MCF 10A (cell line): ENCODE measurements around the gene KRTAP10-7. TPM values are rescaled to one million over a fixed set of nuclear protein-coding genes. Genes with fewer than 3 reads are reported as not detected.

Source experiments
- BruUV-seq: library from RNA; stranded (reverse); fragments of 400-500 nt; replicated peaks from 2 replicates; lab custom pipeline; 2021; lab: Mats Ljungman, UMichigan
- CTCF ChIA-PET: fragments of 300-600 bp; sonication (Branson Sonifier 250); formaldehyde crosslinking; extraction: SDS; loops from one replicate; lab custom pipeline; 2021; ENCODE audit warnings: antibody characterized with exemption, inconsistent platforms; lab: Yijun Ruan, JAX
- POLR2A ChIA-PET: fragments of 300-600, 350-650 bp; sonication (Branson Sonifier 250); formaldehyde crosslinking; extraction: SDS; loops from one replicate; lab custom pipeline; 2020; ENCODE audit warnings: antibody characterized with exemption, inconsistent platforms; lab: Yijun Ruan, JAX
- DNase-seq: peaks from one replicate; pipeline ENCODE4 v3.0.0-alpha.2; 2018; ENCODE audit not compliant: unreplicated experiment
- H3K27ac Mint-ChIP-seq: one replicate; pipeline ENCODE4 v1.8.0; 2022; ENCODE audit warnings: mild to moderate bottlenecking, low read depth, mixed read lengths; ENCODE audit not compliant: unreplicated experiment
- H3K27me3 Mint-ChIP-seq: one replicate; pipeline ENCODE4 v1.8.0; 2022; ENCODE audit warnings: mixed read lengths; ENCODE audit not compliant: insufficient read depth, unreplicated experiment
- H3K36me3 Mint-ChIP-seq: one replicate; pipeline ENCODE4 v1.8.0; 2022; ENCODE audit warnings: mild to moderate bottlenecking, moderate library complexity, mixed read lengths; ENCODE audit not compliant: insufficient read depth, unreplicated experiment
- H3K4me1 Mint-ChIP-seq: one replicate; pipeline ENCODE4 v1.8.0; 2022; ENCODE audit warnings: mixed read lengths; ENCODE audit not compliant: insufficient read depth, unreplicated experiment
- H3K4me3 Mint-ChIP-seq: one replicate; pipeline ENCODE4 v1.8.0; 2022; ENCODE audit warnings: mild to moderate bottlenecking, moderate library complexity, mixed read lengths; ENCODE audit not compliant: unreplicated experiment
- H3K9me3 Mint-ChIP-seq: one replicate; pipeline ENCODE4 v1.8.0; 2022; ENCODE audit warnings: mixed read lengths; ENCODE audit not compliant: unreplicated experiment
- intact Hi-C: fragments of 100-400 bp; cut with micrococcal nuclease; formaldehyde crosslinking; loops from 2 replicates; pipeline ENCODE4 v1.14.1; 2022
- total RNA-seq: library from RNA; stranded (reverse); gene quantifications from 2 replicates; pipeline ENCODE4 v1.2.3, GENCODE V29; 2022
- TF ChIP-seq, protein P1 (sequence below): fragments of 200-600 bp; IDR thresholded peaks from one replicate; pipeline ENCODE4 v1.8.0; 2022; ENCODE audit warnings: antibody characterized with exemption, mild to moderate bottlenecking; ENCODE audit not compliant: unreplicated experiment

Gene KRTAP10-7
- total RNA-seq, 1 experiment from 2014 or later = not detected

DNA sequence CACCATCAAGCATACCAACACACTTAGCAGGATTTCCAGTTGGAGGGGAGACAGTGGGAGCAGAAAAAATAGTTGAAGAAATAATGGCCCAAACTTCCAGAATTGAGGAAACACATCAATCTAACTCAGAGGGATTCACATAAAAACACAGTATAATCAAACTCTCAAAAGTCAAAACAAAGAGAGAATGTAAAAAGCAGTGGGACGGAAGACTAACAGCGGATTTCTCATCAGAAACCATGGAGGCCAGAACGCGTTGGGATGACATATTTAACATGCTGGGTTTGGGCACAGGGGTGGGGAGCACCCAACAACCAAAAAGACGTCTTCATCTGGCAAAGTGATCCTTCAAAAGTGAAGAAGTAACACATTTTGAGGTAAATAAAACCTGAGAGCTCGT lies 19.5 kb downstream of the KRTAP10-7 start:
- Mint-ChIP-seq H3K36me3 (no peaks in the 10 kb centered on the region), H3K27me3 (peaks cover 53% of the 10 kb centered on the region), H3K9me3 (peaks cover 51% of the 10 kb centered on the region), H3K4me3 (no peak overlapping the region), H3K27ac (no peak overlapping the region), H3K4me1 (peaks cover 8% of the 10 kb centered on the region)
- POLR2A ChIA-PET = no interaction called here
- intact Hi-C loops = loop anchor here (2.0 kb wide), 1 partner anchor 123 kb away; no protein-coding TSS in a partner anchor
- DNase-seq = no peak
- BruUV-seq = no TSS peak
- CTCF ChIA-PET = interaction anchor here (0.7 kb wide), 1 partner anchor 47 kb away, joined by 3 read pairs; no protein-coding TSS in a partner anchor
- TF ChIP-seq, protein P1, sequence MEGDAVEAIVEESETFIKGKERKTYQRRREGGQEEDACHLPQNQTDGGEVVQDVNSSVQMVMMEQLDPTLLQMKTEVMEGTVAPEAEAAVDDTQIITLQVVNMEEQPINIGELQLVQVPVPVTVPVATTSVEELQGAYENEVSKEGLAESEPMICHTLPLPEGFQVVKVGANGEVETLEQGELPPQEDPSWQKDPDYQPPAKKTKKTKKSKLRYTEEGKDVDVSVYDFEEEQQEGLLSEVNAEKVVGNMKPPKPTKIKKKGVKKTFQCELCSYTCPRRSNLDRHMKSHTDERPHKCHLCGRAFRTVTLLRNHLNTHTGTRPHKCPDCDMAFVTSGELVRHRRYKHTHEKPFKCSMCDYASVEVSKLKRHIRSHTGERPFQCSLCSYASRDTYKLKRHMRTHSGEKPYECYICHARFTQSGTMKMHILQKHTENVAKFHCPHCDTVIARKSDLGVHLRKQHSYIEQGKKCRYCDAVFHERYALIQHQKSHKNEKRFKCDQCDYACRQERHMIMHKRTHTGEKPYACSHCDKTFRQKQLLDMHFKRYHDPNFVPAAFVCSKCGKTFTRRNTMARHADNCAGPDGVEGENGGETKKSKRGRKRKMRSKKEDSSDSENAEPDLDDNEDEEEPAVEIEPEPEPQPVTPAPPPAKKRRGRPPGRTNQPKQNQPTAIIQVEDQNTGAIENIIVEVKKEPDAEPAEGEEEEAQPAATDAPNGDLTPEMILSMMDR = no peak

DNA sequence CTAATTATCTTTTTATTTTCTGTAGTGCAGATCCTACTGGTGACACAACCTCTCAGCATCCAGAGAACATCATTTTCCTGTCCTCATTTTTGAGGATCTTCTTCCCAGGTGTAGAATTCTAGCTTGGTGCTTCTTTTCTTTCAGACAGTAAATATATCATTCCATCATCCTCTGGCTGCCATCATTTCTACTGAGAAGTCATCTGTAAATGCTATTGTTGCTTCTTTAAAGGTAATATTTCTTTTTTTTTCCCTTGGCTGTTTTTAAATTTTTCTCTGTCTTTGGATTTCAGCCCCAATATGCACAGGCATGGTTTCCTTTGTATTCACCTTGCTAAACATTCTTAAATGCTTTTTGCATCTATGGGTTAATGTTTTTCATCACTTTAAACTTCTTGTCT lies 23.2 kb downstream of the KRTAP10-7 start:
- no peak overlapping the region for H3K4me3 Mint-ChIP-seq
- DNase-seq = no peak
- no peaks in the 10 kb centered on the region for H3K4me1 Mint-ChIP-seq
- POLR2A ChIA-PET = no interaction called here
- CTCF ChIA-PET = interaction anchor here (0.7 kb wide), 1 partner anchor 31 kb away, joined by 4 read pairs; no protein-coding TSS in a partner anchor
- H3K9me3 Mint-ChIP-seq = peaks cover 53% of the 10 kb centered on the region
- TF ChIP-seq, protein P1 = no peak
- H3K36me3 Mint-ChIP-seq = no peaks in the 10 kb centered on the region
- no TSS peak for BruUV-seq
- no peak overlapping the region for H3K27ac Mint-ChIP-seq
- peaks cover 16% of the 10 kb centered on the region for H3K27me3 Mint-ChIP-seq
- intact Hi-C loops = no loop called here

DNA sequence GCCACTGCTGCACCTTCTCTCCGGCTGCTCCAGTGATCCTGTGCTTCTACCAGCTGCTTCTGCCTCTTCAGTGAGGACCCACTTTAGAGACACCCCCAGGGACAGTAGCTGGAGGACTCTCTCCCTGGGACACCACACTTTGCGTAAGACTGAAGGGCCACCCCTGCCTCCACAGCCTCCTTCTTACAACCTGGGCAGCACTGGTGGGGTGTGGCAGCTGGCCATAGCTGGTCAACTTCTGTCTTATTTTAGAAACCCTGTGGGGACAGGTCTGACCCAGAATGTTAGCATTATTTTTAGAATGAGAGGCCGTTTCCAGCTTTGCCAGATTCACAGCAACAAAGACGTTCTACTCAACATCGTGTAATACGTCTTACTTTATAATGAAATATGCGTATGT lies 25.4 kb downstream of the KRTAP10-7 start:
- no TSS peak for BruUV-seq
- intact Hi-C loops = no loop called here
- peaks cover 44% of the 10 kb centered on the region for H3K9me3 Mint-ChIP-seq
- H3K27ac Mint-ChIP-seq = no peak overlapping the region
- no peaks in the 10 kb centered on the region for H3K27me3 Mint-ChIP-seq
- H3K36me3 Mint-ChIP-seq = no peaks in the 10 kb centered on the region
- no peak for DNase-seq
- no peak overlapping the region for H3K4me3 Mint-ChIP-seq
- ChIA-PET CTCF (no interaction called here), POLR2A (interaction anchor here (1.1 kb wide), 1 partner anchor 29 kb away, joined by 3 read pairs; no protein-coding TSS in a partner anchor)
- no peaks in the 10 kb centered on the region for H3K4me1 Mint-ChIP-seq
- TF ChIP-seq, protein P1 = no peak

DNA sequence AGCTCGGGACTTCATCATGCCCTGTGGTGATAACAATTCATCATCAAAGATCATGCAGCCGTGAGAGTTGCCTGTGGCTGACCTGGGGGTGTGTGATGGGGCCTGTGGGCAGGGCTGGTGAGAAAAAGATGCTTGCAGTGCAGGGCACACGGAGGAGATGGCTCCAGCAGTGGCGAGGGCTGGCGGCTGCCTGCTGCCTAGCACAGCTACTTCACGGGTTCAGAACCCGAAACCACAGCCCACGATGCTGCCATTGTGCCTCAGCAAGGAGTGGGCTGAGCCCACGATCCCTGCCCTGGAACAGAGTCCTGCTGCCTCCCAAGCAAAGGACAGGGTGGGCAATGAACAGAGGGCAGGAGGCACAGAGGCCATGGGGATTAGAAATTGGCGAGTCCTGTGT lies 25.9 kb downstream of the KRTAP10-7 start:
- H3K9me3 Mint-ChIP-seq = peaks cover 47% of the 10 kb centered on the region
- ChIA-PET POLR2A (interaction anchor here (0.5 to 1.1 kb wide), 2 partner anchors 21 to 29 kb away, joined by 3 read pairs; no protein-coding TSS in a partner anchor), CTCF (no interaction called here)
- no TSS peak for BruUV-seq
- TF ChIP-seq, protein P1 = no peak
- no peak overlapping the region for H3K27ac Mint-ChIP-seq
- intact Hi-C loops = no loop called here
- no peaks in the 10 kb centered on the region for H3K4me1 Mint-ChIP-seq
- no peak overlapping the region for H3K4me3 Mint-ChIP-seq
- H3K27me3 Mint-ChIP-seq = no peaks in the 10 kb centered on the region
- no peak for DNase-seq
- no peaks in the 10 kb centered on the region for H3K36me3 Mint-ChIP-seq
